ENCODE measurements around the gene TDO2. TPM values are rescaled to one million over a fixed set of nuclear protein-coding genes. Genes with fewer than 3 reads are reported as not detected.
"Not testable (repeated sequence)": the region's sequence is repeated elsewhere in the genome, so short reads cannot be mapped to it uniquely, and the experiment has no call there.

The TDO2 gene
- polyA plus RNA-seq, 1 donor from 2014 or later, result 0.73 TPM

DNA sequence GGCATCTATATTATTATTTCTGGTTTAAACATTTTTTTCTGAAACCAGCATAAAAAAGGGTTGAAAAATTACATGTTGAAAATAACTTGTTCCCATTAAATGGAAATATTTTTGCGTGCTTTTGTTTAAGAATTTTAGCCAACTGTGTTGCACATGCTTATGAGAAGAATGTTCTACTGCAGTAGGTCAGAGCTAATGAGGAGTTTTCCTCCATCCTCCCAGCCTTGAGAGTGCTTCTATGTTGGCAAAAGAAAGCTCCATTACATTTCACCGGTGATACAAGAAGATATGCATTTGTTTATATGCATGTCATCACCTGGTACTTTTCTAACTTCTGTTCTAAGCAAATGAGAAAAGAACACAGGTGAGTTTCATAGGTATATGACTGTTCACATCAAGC is 13.6 kb upstream of the TDO2 start:
- H3K4me2 ChIP-seq (ENCODE audit: low read length), result no peak overlapping the region
- no peaks in the 10 kb centered on the region for H3K9me3 ChIP-seq (ENCODE audit: low read length)
- TF ChIP-seq EP300 (conservative IDR thresholded peaks at IDR 0.05; ENCODE audit: poor library complexity, severe bottlenecking) (no peak), RAD21 (conservative IDR thresholded peaks at IDR 0.05) (no peak), EZH2 (IDR thresholded peaks at IDR 0.05; ENCODE audit: borderline replicate concordance, insufficient read depth, low read length, poor library complexity, severe bottlenecking) (no peak), POLR2AphosphoS5 (IDR thresholded peaks at IDR 0.05) (no peak), SMC3 (conservative IDR thresholded peaks at IDR 0.05; ENCODE audit: poor library complexity) (no peak), MXI1 (conservative IDR thresholded peaks at IDR 0.05; ENCODE audit: poor library complexity, severe bottlenecking) (no peak)
- TF ChIP-seq, protein P1, sequence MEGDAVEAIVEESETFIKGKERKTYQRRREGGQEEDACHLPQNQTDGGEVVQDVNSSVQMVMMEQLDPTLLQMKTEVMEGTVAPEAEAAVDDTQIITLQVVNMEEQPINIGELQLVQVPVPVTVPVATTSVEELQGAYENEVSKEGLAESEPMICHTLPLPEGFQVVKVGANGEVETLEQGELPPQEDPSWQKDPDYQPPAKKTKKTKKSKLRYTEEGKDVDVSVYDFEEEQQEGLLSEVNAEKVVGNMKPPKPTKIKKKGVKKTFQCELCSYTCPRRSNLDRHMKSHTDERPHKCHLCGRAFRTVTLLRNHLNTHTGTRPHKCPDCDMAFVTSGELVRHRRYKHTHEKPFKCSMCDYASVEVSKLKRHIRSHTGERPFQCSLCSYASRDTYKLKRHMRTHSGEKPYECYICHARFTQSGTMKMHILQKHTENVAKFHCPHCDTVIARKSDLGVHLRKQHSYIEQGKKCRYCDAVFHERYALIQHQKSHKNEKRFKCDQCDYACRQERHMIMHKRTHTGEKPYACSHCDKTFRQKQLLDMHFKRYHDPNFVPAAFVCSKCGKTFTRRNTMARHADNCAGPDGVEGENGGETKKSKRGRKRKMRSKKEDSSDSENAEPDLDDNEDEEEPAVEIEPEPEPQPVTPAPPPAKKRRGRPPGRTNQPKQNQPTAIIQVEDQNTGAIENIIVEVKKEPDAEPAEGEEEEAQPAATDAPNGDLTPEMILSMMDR (IDR thresholded peaks at IDR 0.05; ENCODE audit: poor library complexity, severe bottlenecking), result no peak
- no peak overlapping the region for H2AFZ ChIP-seq (ENCODE audit: low read depth, low read length)
- H3K27me3 ChIP-seq (ENCODE audit: insufficient read depth, low read depth, low read length), result no peaks in the 10 kb centered on the region
- H3K9ac ChIP-seq (ENCODE audit: low read length), result no peak overlapping the region
- no peak overlapping the region for H3K4me3 ChIP-seq (ENCODE audit: low read length)
- no peaks in the 10 kb centered on the region for H3F3A ChIP-seq (ENCODE audit: insufficient read depth, low read length, poor library complexity, severe bottlenecking)
- H4K20me1 ChIP-seq (ENCODE audit: insufficient read depth), result no peaks in the 10 kb centered on the region
- H3K27ac ChIP-seq (ENCODE audit: low read length), result no peak overlapping the region
- H3K79me2 ChIP-seq (replicated peaks; ENCODE audit: insufficient read depth, low read length), result no peaks in the 10 kb centered on the region
- no peaks in the 10 kb centered on the region for H3K36me3 ChIP-seq (ENCODE audit: insufficient read depth, low read length)
- no peaks in the 10 kb centered on the region for H3K9me2 ChIP-seq (ENCODE audit: insufficient read depth, low read length)

- no peaks in the 10 kb centered on the region for H3K9me2 ChIP-seq (ENCODE audit: insufficient read depth, low read length)
- H3K36me3 ChIP-seq (ENCODE audit: insufficient read depth, low read length), result no peaks in the 10 kb centered on the region
- no peak overlapping the region for H3K27ac ChIP-seq (ENCODE audit: low read length)
- no peaks in the 10 kb centered on the region for H4K20me1 ChIP-seq (ENCODE audit: insufficient read depth)
- H3F3A ChIP-seq (ENCODE audit: insufficient read depth, low read length, poor library complexity, severe bottlenecking), result no peaks in the 10 kb centered on the region
- no peak overlapping the region for H3K4me3 ChIP-seq (ENCODE audit: low read length)
- no peaks in the 10 kb centered on the region for H3K9me3 ChIP-seq (ENCODE audit: low read length)
- H3K4me2 ChIP-seq (ENCODE audit: low read length), result no peak overlapping the region
- no peak overlapping the region for H2AFZ ChIP-seq (ENCODE audit: low read depth, low read length)
- H3K9ac ChIP-seq (ENCODE audit: low read length), result no peak overlapping the region
- H3K27me3 ChIP-seq (ENCODE audit: insufficient read depth, low read depth, low read length), result no peaks in the 10 kb centered on the region
- TF ChIP-seq POLR2AphosphoS5 (IDR thresholded peaks at IDR 0.05), result no peak
- no peak for TF ChIP-seq MXI1 (conservative IDR thresholded peaks at IDR 0.05; ENCODE audit: poor library complexity, severe bottlenecking)
- TF ChIP-seq REST (IDR thresholded peaks at IDR 0.05; ENCODE audit: borderline replicate concordance), result no peak
- no peak for TF ChIP-seq RAD21 (conservative IDR thresholded peaks at IDR 0.05)
- no peak for TF ChIP-seq TAF1 (IDR thresholded peaks at IDR 0.05; ENCODE audit: low read depth)
- TF ChIP-seq, protein P1 (IDR thresholded peaks at IDR 0.05; ENCODE audit: poor library complexity, severe bottlenecking), result no peak
- no peak for TF ChIP-seq EP300 (conservative IDR thresholded peaks at IDR 0.05; ENCODE audit: poor library complexity, severe bottlenecking)
- no peak for TF ChIP-seq EZH2 (IDR thresholded peaks at IDR 0.05; ENCODE audit: borderline replicate concordance, insufficient read depth, low read length, poor library complexity, severe bottlenecking)
- TF ChIP-seq SMC3 (conservative IDR thresholded peaks at IDR 0.05; ENCODE audit: poor library complexity), result no peak
- no peaks in the 10 kb centered on the region for H3K79me2 ChIP-seq (replicated peaks; ENCODE audit: insufficient read depth, low read length)
Observed at GRCh38 chr4:155891058-155891457, 12.4 kb upstream of the TDO2 start.

DNA sequence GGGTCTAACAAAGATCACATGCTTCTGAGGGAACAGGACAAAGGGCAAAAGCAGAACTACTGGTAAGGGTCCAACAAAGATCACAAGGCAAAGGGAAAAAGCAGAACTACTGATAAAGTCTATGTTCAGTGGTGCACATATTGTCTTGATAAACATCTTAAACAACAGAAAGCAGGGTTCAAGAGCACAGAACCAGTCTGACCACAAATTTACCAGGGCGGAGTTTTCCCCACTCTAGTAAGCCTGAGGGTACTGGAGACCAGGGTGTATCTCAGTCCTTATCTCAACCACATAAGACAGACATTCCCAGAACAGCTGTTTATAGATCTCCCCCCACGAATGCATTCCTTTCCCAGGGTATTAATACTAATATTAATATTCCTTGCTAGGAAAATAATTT is 5.1 kb upstream of the TDO2 start:
- not testable (repeated sequence) for H3K36me3 ChIP-seq (ENCODE audit: insufficient read depth, low read length); H2AFZ ChIP-seq (ENCODE audit: low read depth, low read length); H3F3A ChIP-seq (ENCODE audit: insufficient read depth, low read length, poor library complexity, severe bottlenecking); H3K27ac ChIP-seq (ENCODE audit: low read length); H4K20me1 ChIP-seq (ENCODE audit: insufficient read depth); H3K4me2 ChIP-seq (ENCODE audit: low read length); H3K9ac ChIP-seq (ENCODE audit: low read length); H3K9me3 ChIP-seq (ENCODE audit: low read length); H3K27me3 ChIP-seq (ENCODE audit: insufficient read depth, low read depth, low read length); H3K9me2 ChIP-seq (ENCODE audit: insufficient read depth, low read length); H3K4me3 ChIP-seq (ENCODE audit: low read length); H3K79me2 ChIP-seq (replicated peaks; ENCODE audit: insufficient read depth, low read length)

Data from neural cell (in vitro differentiated cells).